ENCODE results near the gene CA11. TPM values are rescaled to one million over a fixed set of nuclear protein-coding genes. Genes with fewer than 3 reads are reported as not detected.

The CA11 gene
- total RNA-seq, 1 experiment from 2014 or later: 12.6 TPM

DNA sequence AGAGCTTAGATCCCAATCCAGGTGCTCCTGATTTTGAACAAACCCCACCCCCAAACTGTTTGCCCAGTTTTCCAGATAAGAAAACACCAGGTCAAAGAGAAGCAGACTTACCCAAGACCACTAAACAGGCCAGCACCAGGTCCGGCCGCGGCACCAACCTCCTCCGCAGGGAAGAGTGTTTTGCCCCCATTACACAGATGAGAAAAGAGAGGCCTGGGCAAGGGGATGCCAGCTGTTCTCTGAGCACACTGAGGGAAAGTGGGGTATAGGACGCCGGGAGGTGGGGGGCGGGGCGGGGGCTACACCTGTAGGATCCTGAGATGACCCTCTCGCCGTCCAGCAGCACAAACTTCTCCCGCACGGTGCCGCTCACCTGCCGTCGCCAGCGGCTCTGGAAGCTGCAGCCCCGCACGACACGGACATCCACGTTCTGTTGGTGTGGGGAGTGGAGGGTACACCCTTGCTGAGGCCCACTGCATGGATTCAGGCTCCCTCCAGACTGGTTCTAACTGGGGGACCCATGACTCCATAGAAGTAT is 36.3 kb downstream of the CA11 start:
- DNase-seq (ENCODE audit: low read depth, low spot score) (no peak), ATAC-seq (no peak)
- BruUV-seq (replicated peaks): no TSS peak
- intact Hi-C loops (cut with micrococcal nuclease; ENCODE audit: unreplicated experiment) (no loop called here), in situ Hi-C loops (cut with HindIII; ENCODE audit: low pct_unique_long_range_greater_than_20kb, low sequenced_read_pairs) (no loop called here)
- ChIA-PET CTCF (interaction anchor here (0.7 to 0.9 kb wide), 2 partner anchors 104 to 164 kb away, joined by 5 to 7 read pairs; no protein-coding TSS in a partner anchor), POLR2A (interaction anchor here (1.1 kb wide), 1 partner anchor 10 kb away, joined by 3 read pairs; the partner anchor contains the start of genes RPL18 and SPHK2)
- peaks cover 11% of the 10 kb centered on the region for H3K4me1 ChIP-seq (ENCODE audit: control insufficient read depth, insufficient read depth, low read length)
- no peaks in the 10 kb centered on the region for H3K36me3 ChIP-seq (ENCODE audit: control insufficient read depth, insufficient read depth, low read length)
- no peaks in the 10 kb centered on the region for H3K9me3 ChIP-seq (ENCODE audit: control insufficient read depth, insufficient read depth, low read depth, low read length)
- H3K27ac ChIP-seq (ENCODE audit: low read length): no peak overlapping the region
- H3K27me3 ChIP-seq (ENCODE audit: control insufficient read depth, insufficient read depth, low read length): no peaks in the 10 kb centered on the region
- no peak for TF ChIP-seq POLR2AphosphoS5 (IDR thresholded peaks at IDR 0.05; ENCODE audit: low read depth, low read length)
- TF ChIP-seq SIN3A (IDR thresholded peaks at IDR 0.05; ENCODE audit: borderline replicate concordance, insufficient read depth, low read depth, low read length): no peak
- TF ChIP-seq TCF7L2 (IDR thresholded peaks at IDR 0.05; ENCODE audit: low read depth, low read length): no peak
- TF ChIP-seq, protein P1, sequence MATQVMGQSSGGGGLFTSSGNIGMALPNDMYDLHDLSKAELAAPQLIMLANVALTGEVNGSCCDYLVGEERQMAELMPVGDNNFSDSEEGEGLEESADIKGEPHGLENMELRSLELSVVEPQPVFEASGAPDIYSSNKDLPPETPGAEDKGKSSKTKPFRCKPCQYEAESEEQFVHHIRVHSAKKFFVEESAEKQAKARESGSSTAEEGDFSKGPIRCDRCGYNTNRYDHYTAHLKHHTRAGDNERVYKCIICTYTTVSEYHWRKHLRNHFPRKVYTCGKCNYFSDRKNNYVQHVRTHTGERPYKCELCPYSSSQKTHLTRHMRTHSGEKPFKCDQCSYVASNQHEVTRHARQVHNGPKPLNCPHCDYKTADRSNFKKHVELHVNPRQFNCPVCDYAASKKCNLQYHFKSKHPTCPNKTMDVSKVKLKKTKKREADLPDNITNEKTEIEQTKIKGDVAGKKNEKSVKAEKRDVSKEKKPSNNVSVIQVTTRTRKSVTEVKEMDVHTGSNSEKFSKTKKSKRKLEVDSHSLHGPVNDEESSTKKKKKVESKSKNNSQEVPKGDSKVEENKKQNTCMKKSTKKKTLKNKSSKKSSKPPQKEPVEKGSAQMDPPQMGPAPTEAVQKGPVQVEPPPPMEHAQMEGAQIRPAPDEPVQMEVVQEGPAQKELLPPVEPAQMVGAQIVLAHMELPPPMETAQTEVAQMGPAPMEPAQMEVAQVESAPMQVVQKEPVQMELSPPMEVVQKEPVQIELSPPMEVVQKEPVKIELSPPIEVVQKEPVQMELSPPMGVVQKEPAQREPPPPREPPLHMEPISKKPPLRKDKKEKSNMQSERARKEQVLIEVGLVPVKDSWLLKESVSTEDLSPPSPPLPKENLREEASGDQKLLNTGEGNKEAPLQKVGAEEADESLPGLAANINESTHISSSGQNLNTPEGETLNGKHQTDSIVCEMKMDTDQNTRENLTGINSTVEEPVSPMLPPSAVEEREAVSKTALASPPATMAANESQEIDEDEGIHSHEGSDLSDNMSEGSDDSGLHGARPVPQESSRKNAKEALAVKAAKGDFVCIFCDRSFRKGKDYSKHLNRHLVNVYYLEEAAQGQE (IDR thresholded peaks at IDR 0.05; ENCODE audit: insufficient read depth in 1 of 2, low read depth in 2 of 2, low read length in 1 of 2): no peak
- TF ChIP-seq, protein P2, sequence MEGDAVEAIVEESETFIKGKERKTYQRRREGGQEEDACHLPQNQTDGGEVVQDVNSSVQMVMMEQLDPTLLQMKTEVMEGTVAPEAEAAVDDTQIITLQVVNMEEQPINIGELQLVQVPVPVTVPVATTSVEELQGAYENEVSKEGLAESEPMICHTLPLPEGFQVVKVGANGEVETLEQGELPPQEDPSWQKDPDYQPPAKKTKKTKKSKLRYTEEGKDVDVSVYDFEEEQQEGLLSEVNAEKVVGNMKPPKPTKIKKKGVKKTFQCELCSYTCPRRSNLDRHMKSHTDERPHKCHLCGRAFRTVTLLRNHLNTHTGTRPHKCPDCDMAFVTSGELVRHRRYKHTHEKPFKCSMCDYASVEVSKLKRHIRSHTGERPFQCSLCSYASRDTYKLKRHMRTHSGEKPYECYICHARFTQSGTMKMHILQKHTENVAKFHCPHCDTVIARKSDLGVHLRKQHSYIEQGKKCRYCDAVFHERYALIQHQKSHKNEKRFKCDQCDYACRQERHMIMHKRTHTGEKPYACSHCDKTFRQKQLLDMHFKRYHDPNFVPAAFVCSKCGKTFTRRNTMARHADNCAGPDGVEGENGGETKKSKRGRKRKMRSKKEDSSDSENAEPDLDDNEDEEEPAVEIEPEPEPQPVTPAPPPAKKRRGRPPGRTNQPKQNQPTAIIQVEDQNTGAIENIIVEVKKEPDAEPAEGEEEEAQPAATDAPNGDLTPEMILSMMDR (IDR thresholded peaks at IDR 0.05): no peak
- H3K4me3 ChIP-seq (ENCODE audit: low read depth in 2 of 2, low read length in 2 of 2): no peak overlapping the region

DNA sequence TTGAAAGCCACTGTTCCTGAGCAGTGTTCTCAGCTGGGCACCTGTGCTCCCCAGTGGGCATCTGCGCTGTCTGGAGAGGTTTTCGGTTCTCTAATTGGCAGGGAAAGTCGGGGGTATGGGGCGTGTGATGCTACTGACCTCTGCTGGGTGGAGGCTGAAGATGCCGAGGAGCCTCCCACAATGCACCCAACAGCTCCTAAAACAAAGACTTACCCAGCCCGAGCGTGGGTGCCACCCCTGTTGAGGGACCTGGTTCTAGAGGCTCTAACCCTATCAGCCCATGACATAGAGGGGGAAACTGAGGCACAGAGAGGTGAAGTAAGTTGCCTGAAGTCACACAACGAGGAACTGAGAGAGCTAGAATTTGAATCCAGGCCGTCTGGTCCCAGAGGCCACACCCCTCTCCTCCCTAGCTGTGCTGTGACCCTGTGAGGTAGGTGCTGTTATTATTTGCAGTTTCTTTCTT is 37.2 kb downstream of the CA11 start:
- no peak for TF ChIP-seq POLR2AphosphoS5 (IDR thresholded peaks at IDR 0.05; ENCODE audit: low read depth, low read length)
- TF ChIP-seq, protein P2 (IDR thresholded peaks at IDR 0.05): peak; percentile 84
- Histone ChIP-seq H3K4me3 (ENCODE audit: low read depth in 2 of 2, low read length in 2 of 2) (no peak overlapping the region), H3K9me3 (ENCODE audit: control insufficient read depth, insufficient read depth, low read depth, low read length) (no peaks in the 10 kb centered on the region), H3K27me3 (ENCODE audit: control insufficient read depth, insufficient read depth, low read length) (no peaks in the 10 kb centered on the region), H3K36me3 (ENCODE audit: control insufficient read depth, insufficient read depth, low read length) (no peaks in the 10 kb centered on the region), H3K4me1 (ENCODE audit: control insufficient read depth, insufficient read depth, low read length) (peaks cover 4% of the 10 kb centered on the region; the same call in 1 of the 2 replicates), H3K27ac (ENCODE audit: low read length) (peak overlapping the region; percentile 54; the same call in 1 of the 2 replicates)
- peak; percentile 81 for ATAC-seq
- no TSS peak for BruUV-seq (replicated peaks)
- intact Hi-C loops (cut with micrococcal nuclease; ENCODE audit: unreplicated experiment) (no loop called here), in situ Hi-C loops (cut with HindIII; ENCODE audit: low pct_unique_long_range_greater_than_20kb, low sequenced_read_pairs) (no loop called here)
- CTCF ChIA-PET: interaction anchor here (0.7 to 0.9 kb wide), 3 partner anchors 21 to 164 kb away, joined by 5 to 9 read pairs (median 7); no protein-coding TSS in a partner anchor
- POLR2A ChIA-PET: interaction anchor here (0.6 to 1.1 kb wide), 2 partner anchors 10 to 104 kb away, joined by 3 to 8 read pairs; partner anchors contain the start of genes RPL18 and SPHK2
- no peak for DNase-seq (ENCODE audit: low read depth, low spot score)
